AG08395 (cell line): Measurements from ENCODE around the gene CENPW.

Experiments used
- DNase-seq: peaks from one replicate; pipeline ENCODE4 v3.0.0; 2012; ENCODE audit warnings: mixed read lengths, low spot score

Gene CENPW

DNA sequence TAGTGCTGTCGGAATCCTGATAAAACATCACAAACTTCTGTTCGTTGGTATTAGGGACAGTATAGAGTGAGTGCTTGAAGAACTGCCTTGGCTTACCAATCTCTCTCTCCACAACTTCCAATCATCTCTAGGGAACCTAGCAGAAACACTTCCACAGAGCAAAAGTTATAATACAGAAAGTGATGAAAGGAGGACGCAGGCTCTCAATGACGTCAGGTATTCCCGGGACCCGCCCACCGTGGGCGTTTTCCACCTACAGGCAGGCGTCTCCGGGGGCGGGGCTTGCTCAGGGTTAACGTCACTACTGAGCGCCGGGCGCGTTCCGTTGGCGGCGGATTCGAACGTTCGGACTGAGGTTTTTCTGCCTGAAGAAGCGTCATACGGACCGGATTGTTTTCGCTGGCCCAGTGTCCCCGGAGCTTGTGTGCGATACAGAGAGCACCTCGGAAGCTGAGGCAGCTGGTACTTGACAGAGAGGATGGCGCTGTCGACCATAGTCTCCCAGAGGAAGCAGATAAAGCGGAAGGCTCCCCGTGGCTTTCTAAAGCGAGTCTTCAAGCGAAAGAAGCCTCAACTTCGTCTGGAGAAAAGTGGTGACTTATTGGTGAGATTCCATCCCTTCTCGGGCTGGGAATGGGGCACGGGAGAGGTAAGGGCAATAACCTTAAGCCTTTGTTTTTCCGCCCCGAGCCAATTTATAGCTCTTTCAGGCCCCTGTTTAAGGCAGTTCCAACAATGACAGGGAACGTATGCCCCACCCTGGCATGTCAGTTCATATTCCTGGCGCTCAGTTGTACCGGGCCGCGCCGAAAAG, at the start of gene CENPW:
CENPW (plus strand) TSS at position 320 of the 814 bp plus-strand sequence; CDS start at position 479, 159 bp downstream.
- DNase-seq, result peak; percentile 95

DNA sequence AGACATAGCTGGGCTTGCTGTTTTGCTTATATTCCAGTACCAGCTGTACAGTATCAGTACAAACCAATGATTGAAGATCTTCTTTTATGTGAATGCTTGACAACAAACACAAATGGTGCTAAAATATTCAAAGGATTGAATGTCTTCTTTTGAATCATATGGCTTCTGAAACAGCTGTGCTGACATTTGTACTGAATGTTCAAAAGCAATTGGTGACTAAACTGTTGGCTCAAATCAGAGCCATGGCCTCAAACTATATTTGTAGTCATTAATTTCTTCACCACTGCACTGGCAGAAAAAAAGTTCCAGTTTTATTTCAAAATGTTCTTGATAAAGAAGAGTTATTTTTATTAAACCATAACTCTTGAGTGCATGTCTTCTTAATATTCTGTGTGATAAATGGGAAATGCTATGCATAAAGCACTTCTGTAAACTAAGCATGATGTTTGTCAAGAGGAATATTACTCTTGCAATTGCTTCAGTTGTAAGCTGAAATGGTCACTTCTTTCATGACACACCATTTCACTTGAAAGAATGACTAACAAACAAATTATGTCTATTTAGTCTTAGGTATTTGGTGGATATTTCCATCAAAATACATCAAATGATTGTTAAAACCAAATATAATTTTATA, 45.9 kb upstream of the CENPW start:
- no peak for DNase-seq

DNA sequence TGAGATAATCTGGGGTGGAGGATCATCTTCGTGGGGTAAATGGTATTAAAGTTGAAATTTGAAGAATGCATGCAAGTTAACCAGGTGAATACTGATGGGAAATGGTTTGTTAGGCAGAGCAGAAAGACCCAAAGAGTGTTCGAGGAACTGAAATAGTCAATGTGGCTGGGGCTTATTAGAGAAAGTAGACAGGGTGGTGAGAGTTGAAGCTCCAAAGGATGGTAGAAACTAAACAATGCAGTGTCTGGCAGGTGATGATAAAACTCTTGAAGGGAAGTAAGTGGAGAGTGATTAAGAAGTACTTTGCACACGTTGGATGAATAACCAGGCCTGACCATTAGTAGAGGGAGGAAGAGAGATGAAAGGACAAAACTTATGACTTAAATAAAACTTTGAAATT, 39.8 kb upstream of the CENPW start:
- no peak for DNase-seq

DNA sequence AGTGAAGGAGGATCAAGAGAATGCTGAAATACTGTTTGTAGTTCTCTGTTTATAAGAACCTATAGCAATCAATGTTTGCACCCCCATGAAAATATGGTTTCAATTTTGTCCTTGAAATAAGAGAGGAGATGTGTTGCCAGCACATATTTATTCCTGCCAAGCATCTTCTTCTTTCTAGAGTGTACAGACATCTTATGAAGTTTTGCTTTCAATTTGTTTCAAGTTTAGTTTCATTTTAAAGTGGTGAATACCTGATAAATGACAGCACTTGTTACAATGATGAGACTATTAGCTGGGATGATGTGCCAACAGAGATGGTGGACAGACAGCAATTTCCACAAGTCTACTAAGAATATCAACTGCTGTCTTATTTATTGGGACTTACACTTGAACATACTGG, 39.2 kb upstream of the CENPW start:
- DNase-seq, result no peak

DNA sequence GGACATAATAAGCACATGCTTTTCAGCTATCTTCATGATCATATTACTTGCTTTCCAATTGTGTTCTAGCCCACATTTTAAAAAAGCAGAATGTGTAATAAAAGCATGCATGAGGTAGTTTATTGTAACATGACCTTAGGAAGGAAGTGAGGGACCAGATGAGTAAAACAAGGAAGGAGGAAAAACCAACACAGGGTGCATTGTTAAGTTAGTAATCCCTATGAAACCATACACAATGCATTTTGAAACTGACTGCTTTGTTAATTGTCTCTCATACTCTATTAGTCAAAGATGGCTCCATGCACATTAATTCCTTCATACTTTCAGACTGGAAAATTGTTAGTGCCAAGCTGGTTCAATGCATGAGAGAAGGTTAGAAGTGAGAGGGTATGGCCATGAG, 37.7 kb upstream of the CENPW start:
- DNase-seq, result no peak

DNA sequence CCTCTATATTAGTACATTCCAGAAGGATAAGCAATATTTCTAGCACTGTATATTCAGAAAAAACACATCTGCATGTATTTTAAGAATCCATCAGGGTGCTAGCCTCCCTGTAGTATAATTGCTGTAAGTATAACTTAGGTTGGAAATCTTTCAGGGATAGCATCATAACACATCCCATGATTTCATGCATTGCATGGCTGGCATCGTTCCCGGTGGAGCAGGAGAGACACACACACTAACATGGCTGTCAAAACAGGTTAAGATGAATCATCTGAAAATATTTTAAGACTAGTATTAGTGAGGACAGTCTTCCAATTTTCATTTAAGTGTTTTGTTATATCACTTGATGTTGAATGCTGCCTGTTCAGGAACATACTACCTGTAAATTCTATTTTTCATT, 32.1 kb upstream of the CENPW start:
- peak; percentile 2 for DNase-seq

DNA sequence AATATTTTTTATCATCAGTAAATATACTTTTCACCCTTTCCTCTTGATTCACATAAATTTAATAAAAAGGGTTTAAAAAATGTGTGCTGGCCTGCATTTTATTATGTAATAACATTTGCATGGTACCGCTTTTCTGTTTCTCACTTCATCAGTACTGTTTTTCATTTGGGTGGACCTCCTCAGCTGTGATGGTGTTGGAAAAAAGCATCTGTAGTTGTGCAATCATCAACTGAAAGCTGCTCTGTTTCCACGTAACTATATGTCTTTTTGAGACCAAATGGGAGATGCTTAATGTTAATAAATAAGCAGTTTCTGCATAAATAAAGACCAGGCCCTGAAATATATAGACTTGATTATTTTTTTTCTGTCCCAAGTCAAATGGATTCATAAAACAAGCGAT, 31.6 kb upstream of the CENPW start:
- DNase-seq, result no peak

DNA sequence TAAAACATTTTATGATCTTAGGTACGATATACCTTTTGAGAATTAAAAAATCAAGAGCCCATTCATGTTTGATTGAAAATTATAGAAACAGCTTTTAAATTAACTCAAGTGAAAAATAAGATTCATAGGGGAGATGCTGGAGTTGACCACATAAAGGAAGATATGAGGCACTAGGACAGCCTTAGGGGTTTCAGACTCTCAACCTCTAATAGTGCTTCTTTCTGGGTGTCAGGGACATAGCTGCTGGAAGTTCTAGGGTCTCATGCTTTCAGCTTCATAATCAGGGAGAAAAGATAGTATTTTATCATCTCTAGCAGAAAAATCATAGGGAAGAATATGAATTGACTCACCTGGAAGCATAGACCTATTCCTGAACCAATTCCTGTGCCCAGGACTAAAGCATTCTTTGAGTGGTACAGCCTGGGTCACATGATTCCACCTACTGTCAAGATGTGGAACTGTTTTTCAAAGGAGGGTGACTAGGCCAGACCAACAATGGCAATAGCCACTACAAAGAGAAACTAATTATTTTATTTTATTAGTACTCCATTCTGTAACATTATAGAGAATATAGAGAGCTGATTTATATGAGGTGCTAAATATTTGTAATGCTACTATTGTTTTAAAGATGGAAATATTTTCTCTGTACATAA, 27.8 kb upstream of the CENPW start:
- peak; percentile 19 for DNase-seq

DNA sequence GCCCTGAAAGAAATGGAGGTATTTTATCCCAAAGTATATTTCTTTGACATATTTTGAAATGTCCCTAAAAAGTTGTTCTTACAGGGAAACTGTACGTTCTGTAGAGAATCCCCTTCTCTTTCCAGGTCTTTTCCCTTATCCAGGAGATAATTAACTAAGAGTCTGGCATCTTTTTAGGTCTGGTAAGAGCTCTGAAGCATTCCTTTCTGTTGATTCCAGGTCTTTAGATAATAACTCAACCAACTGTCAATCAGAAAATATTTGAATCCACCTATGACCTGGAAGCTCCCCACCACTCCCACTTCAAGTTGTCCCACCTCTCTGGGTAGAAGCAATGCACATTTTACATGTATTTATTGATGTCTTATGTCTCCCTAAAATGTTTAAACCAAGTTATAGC, 26.0 kb upstream of the CENPW start:
- DNase-seq, result no peak

DNA sequence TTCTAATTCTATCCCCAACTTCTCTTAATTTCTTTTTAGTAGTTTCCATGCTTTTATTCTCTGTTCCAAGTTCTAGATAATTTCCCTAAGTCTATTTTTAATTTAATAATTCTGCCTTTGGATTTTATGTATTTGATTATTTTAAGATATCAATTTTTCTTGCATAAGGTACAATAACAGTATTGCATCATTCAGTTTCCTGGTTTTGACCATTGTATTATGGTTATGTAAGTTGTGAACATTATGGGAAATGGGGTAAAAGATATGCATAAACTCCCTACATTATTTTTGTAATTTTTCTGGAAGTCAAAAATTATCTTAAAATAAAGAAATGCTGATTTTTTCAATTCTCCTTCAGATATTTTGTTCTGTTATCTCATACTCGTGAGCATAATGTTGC, 21.1 kb upstream of the CENPW start:
- DNase-seq, result no peak

DNA sequence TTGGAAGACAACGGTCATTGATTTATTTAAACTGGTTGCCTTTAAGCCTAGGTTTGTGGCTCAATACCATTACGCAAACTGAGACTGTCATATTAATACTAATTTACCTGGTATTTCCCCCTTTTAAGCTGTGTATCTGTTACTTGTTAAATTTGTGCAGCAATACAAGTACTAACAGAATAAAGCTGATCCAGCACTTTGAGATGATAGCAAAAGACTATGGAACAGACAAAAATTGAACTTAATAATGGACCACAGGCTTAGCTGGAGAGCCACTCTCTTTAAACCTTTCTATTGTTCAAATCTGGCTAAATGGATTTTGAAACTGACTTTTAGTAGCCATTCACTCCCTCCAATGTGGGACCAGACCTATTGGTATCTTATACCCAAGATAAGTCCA, 6.2 kb upstream of the CENPW start:
- no peak for DNase-seq

DNA sequence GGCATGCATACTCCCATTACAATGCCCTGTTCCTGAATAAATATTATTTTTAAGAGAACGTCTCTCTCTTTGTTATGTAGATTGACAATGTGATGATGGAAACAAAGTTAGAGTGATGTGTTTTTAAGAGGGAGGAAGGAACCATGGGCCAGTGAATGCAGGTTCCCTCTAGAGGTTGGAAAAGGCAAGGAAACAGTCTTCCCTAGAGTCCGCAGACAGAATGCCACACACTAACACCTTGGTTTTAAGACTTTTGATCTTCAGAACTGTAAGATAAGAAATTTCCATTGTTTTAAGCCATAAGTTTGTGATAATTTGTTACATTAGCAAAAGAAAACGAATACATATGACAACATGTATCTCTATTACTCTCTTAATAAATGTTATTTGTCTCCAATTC, 4.7 kb upstream of the CENPW start:
- no peak for DNase-seq

DNA sequence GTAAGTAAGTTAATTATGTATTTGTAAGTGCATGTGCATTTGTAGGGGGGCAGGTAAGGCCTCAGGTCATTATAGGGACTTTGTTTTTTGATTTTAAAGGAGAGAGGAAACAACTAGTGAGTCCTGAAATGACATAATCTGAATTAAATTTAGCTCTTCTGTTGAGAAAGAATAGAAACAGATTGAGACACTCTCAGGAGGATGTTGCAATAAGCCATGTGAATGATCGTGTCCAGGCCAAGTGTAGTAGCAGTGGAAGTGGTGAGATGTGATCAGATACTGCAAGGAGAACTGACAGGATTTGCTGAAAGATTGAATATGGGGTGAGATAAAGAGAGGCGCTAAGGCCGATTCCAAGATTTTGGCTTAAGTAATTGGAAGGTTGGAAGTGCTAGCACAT, 2.6 kb upstream of the CENPW start:
- DNase-seq, result peak; percentile 75

DNA sequence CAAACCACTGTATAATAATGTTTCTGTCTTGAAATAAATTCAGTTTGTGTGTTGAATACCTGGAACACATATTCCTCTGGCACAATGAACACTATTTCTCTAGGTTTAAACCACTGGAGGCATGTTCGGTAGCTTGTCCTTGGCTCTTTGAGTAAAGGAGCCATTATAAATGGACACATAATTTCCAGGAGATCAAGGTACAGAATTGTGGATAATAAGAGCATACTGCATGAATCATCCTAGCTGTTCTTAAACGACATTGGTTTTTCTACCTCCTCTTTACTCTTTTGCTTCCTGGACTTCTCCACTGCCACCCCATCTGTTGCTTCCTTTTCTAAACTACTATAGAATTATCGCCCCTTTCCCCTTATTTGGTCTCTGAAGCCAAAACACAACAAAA, 1.2 kb downstream of the CENPW start:
- DNase-seq, result no peak

DNA sequence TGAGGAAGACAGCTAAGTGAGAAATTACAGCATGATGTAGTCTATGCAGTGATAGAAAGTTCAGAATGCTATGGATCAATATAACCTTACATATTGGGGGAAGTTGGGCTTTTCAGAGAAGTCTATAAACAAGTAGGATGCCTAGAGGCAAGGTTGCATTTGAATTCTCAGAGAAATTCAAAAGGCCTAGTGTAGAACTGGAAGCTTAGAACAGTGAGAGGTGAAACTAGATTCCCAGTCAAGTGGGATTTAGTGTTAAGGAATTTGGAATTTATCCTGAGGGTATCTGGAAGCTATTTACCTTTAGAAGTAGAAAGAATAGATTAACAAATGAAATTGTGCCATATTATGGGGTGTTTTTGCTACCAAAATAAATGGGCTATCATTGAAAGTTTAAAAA, 4.3 kb downstream of the CENPW start:
- no peak for DNase-seq

DNA sequence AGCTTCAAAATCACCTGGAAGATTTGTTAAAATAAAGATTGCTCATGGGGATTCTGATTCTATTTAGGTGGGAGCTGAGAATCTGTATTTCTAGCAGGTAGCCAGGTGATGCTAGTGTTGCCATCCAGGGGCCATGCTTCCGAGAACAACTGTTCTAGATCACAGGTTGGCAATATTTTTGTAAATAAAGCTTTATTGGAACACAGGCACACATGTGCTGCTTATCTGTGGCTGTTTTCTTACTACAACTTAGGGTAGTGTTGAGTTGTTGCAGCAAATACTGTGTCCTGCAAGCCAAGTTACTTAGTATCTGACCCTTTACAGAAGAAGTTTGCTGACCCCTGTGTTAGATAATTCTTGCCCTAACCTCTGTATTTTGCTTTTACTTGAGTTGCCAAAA, 12.0 kb downstream of the CENPW start:
- no peak for DNase-seq

DNA sequence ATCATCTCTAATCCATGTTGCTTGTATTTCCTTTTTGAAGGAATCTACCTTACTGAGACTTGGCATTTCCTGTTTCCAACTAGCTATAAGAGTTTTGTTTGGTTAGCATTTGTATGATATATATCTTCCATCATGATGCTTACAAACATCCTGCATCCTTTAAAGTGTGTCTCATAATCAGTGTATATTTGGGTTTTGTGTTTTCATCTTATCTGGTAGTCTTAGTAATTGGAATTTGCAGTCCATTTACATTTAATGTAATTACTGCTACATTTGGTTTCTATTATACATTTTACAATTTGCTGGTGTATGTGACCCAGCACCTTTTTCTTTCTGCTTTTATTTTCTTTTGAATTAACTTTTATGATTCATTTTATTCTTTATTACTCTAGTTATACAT, 12.6 kb downstream of the CENPW start:
- no peak for DNase-seq

DNA sequence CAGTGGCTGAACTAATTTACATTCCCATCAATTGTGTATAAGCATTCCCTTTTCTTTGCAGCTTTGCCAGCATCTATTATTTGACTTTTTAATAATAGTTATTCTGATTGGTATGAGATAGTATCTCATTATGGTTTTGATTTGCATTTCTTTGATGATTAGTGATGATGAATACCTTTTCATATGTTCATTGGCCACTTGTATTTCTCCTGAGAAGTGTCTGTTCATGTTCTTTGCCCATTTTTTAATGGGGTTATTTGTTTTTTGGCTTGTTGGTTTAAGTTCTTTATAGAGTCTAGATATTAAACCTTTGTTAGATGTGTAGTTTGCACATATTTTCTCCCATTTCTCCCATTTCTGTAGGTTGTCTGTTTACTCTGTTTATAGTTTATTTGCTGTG, 16.6 kb downstream of the CENPW start:
- no peak for DNase-seq

DNA sequence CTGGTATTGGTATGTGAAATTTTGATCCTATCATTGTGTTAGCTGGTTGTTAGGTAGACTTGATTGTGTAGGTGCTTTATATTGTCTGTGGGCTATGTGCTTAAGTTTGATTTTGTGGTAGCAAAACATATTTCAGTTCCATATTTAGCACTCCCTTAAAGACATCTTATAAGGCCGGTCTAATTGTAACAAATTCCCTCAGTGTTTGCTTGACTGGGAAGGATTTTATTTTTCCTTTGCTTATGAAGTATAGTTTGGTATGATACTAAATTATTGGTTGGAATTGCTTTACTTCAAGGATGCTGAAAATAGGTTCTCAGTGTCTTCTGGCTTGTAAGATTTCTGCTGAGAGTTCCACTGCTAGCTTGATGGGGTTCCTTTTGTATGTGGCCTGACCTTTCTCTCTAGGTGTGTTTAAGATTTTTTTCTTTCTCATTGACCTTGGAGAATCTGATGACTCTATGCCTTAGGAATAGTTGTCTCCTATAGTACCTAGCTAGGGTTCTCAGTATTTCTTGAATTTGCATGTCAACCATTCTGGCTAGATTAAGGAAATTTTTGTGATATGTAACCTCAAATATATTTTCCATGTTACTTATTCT, 20.1 kb downstream of the CENPW start:
- no peak for DNase-seq

DNA sequence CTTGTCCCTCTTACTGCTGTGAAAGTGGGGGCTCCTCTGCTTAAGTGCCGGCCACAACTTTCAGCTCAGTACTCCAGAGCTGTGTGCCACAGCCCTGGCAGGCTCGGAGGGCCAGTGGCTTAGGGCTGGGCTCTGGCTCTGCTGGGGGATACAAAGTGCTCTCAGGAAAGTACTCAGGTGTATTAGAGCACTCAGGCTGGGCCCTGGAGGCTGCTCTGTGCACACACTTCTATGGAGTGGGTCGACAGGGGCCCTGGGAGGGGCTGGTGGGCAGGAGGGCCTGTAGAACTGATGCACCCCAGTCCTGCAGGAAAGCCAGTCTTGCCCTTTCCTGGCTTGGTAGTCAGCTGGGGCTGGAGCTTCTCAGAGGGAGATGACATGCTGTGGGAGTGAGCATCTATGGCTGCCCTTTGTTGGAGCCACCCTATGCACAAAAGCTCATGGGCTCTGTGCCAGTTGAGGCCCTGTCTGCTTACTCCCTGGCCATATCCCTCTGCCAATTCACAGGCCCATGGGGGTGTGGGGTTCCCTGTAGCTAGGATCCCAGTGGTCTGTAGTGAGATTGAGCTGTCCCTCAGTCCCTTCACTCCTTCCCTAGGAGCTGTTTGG, 22.0 kb downstream of the CENPW start:
- no peak for DNase-seq

DNA sequence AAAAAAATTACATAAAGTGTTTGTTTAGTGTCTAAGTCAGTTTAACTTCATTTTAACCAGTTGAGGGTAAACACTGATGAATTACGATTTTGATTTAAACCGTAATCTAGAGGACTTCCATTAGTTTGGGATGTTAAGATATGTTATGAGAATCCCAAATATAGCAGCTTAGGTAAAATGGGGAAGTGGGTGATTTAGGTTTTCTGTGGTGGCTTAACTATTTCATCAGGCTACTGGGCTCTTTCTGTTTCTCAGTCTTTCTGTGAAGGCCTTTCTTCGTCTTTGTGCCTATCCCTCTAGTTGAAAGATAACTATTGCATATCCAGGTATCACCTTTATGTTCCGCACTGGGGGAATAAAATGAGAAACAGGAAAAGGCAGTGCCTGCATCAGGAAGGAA, 27.9 kb downstream of the CENPW start:
- DNase-seq, result no peak

DNA sequence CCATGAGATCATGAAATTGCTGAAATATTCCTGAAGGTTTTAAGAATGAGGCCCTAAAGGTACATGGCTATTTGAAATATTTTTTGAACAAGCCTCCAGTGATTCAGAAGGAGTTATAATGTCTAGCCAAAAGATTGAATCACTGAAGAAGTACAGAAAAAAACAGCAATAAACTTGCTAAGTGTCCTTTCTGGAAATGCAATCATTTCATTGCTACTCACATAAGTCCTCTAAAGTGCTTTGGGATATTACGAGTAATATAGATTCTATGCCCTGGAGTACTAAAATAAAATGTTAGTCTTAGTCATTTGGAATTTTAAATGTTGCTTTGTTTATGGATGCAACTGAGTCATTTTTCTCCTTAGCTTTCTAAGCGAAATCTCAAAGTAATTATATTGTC, 32.7 kb downstream of the CENPW start:
- DNase-seq, result peak; percentile 6

DNA sequence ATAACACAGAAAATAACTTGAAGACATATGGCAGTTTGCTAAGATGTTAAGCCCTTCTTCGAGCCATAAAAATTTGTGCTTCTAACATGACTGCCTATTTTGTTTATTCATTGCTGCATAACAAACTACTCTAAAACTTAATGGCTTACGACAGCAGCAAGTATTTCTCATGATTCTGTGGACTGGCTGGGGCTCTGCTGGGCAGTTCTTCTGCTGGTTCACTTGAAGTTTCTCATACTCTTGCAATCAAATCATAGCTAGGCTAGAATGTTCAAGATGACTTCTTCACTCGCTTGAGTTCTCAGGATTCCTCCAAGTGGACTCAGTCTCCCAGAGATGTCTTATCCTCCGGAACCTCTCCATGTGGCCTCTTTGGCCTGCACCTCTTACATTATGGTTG, 33.4 kb downstream of the CENPW start:
- no peak for DNase-seq
